ENCODE results near the gene TSPAN9. TPM values are rescaled to one million over a fixed set of nuclear protein-coding genes. Genes with fewer than 3 reads are reported as not detected.

Gene TSPAN9
- total RNA-seq, 1 experiment from 2014 or later, result 13.4 TPM

DNA sequence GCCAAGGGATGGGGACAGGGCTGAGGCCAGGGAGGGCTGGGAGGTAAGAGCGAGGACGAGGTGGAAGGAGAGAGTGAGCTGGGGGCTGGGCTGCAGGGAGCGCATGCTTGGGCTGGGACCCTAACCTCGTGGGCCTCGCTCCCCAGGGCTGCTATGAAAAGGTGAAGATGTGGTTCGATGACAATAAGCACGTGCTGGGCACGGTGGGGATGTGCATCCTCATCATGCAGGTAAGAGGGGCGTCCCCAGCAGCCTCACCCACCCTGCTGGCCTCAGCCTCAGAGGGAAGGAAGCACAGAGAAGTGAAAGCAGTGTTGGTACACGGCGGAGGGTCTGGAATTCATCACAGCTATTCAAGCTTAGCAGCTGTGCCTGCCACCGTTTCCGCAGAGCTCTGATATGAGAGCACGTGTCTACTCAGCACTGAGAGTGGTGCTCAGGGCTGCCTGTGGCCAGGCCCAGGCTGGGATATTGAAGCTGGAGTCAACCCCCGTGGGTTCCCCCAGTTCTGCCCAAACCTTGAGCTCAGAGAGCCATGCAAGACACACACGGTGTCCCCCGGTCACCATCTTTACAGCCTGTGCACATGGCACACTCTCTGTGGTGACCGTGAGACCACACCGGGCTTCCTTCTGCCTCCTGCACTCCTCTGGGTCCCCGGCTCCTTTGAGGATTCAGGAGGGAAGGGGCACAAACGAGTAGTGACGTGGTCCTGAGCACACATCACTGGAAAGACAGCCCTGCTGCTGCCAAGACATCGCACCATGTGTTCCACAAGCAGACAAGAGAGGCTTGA lies 204.6 kb downstream of the TSPAN9 start:
- no peak overlapping the region for H3K4me3 Mint-ChIP-seq (ENCODE audit: unreplicated experiment)
- intact Hi-C loops (cut with micrococcal nuclease), result no loop called here
- no peak for DNase-seq (ENCODE audit: unreplicated experiment)
- no peaks in the 10 kb centered on the region for H3K27me3 Mint-ChIP-seq (ENCODE audit: insufficient read depth, unreplicated experiment)
- H3K27ac Mint-ChIP-seq (ENCODE audit: low read depth, unreplicated experiment), result no peak overlapping the region
- H3K36me3 Mint-ChIP-seq (ENCODE audit: insufficient read depth, unreplicated experiment), result peaks cover 12% of the 10 kb centered on the region
- ChIA-PET CTCF (interaction anchor here (3.7 to 10.5 kb wide), 2 partner anchors 17 to 207 kb away, joined by 16 to 86 read pairs; no protein-coding TSS in a partner anchor), POLR2A (no interaction called here)
- TF ChIP-seq, protein P1, sequence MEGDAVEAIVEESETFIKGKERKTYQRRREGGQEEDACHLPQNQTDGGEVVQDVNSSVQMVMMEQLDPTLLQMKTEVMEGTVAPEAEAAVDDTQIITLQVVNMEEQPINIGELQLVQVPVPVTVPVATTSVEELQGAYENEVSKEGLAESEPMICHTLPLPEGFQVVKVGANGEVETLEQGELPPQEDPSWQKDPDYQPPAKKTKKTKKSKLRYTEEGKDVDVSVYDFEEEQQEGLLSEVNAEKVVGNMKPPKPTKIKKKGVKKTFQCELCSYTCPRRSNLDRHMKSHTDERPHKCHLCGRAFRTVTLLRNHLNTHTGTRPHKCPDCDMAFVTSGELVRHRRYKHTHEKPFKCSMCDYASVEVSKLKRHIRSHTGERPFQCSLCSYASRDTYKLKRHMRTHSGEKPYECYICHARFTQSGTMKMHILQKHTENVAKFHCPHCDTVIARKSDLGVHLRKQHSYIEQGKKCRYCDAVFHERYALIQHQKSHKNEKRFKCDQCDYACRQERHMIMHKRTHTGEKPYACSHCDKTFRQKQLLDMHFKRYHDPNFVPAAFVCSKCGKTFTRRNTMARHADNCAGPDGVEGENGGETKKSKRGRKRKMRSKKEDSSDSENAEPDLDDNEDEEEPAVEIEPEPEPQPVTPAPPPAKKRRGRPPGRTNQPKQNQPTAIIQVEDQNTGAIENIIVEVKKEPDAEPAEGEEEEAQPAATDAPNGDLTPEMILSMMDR (IDR thresholded peaks at IDR 0.05; ENCODE audit: unreplicated experiment), result no peak
- H3K4me1 Mint-ChIP-seq (ENCODE audit: insufficient read depth, unreplicated experiment), result peaks cover 8% of the 10 kb centered on the region
- BruUV-seq (replicated peaks), result no TSS peak
- no peaks in the 10 kb centered on the region for H3K9me3 Mint-ChIP-seq (ENCODE audit: unreplicated experiment)

DNA sequence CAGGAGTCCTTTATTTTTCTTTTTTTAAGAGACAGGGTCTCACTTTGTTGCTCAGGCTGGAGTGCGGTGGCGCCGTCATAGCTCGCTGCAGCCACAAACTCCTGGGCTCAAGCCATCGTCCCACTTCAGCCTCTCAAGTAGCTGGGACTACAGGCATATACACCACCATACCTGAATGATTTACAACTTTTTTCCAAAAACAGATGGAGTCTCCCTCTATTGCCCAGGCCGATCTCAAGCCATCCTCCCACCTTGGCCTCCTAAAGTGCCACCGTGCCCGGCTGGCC lies 205.1 kb downstream of the TSPAN9 start:
- peaks cover 12% of the 10 kb centered on the region for H3K36me3 Mint-ChIP-seq (ENCODE audit: insufficient read depth, unreplicated experiment)
- TF ChIP-seq, protein P1 (IDR thresholded peaks at IDR 0.05; ENCODE audit: unreplicated experiment), result no peak

DNA sequence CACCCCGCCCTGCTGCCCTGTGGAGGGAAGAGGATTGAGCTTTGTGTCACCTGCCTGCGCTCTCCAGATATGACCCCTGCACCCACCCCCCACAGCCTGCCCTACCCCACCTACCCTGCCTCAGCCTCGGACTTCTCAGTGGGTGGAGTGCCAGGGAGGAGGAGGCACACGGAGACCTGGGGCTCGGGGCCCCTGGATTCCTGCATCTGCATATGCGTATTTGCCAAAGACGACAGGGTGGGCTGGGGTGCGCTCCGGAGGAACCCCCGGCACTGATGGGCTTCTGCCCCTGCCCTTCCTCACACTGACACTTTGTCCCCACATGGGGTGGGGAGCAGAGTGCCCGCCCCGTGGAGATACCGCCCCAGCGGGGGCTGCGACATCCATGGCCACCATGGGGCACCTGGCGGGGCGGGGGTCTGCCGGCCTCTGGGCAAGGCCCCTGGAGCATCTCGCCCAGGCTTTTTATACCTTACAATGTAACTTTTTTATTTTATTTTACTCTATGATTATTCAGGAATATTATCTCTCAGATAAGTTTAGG lies 206.0 kb downstream of the TSPAN9 start:
- peaks cover 12% of the 10 kb centered on the region for H3K36me3 Mint-ChIP-seq (ENCODE audit: insufficient read depth, unreplicated experiment)
- POLR2A ChIA-PET, result no interaction called here
- H3K4me3 Mint-ChIP-seq (ENCODE audit: unreplicated experiment), result no peak overlapping the region

More for the DNA sequence above, 205.1 kb downstream of the TSPAN9 start:
- BruUV-seq (replicated peaks), result no TSS peak
- Mint-ChIP-seq H3K4me3 (ENCODE audit: unreplicated experiment) (no peak overlapping the region), H3K4me1 (ENCODE audit: insufficient read depth, unreplicated experiment) (peaks cover 8% of the 10 kb centered on the region), H3K27me3 (ENCODE audit: insufficient read depth, unreplicated experiment) (no peaks in the 10 kb centered on the region), H3K9me3 (ENCODE audit: unreplicated experiment) (no peaks in the 10 kb centered on the region), H3K27ac (ENCODE audit: low read depth, unreplicated experiment) (no peak overlapping the region)
- ChIA-PET POLR2A (no interaction called here), CTCF (interaction anchor here (0.6 to 10.5 kb wide), 2 partner anchors 208 to 1016 kb away, joined by 4 to 86 read pairs; no protein-coding TSS in a partner anchor)
- intact Hi-C loops (cut with micrococcal nuclease), result no loop called here
- DNase-seq (ENCODE audit: unreplicated experiment), result no peak

DNA sequence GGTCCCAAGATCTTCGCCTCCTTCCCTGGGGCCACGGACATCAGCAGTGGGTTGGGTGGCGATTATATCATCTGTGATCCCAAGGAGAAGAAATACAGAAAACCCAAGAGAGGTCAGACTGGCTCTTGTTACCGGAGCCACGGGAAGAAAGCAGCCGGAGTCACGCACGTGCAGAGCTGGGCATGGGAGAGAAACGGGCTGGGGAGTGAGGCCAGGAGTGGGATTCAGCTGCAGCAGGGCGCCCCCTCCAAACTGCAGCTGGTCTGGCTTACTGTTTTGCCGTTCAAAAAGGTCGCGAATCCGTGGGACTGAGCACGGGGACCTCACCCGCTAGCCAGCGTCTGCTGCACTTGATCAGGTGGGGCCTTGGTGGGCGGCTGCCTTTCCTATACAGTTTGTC lies 207.2 kb downstream of the TSPAN9 start:
- CTCF ChIA-PET, result interaction anchor here (1.9 kb wide), 1 partner anchor 9 kb away, joined by 11 read pairs; no protein-coding TSS in a partner anchor

More for the DNA sequence above, 206.0 kb downstream of the TSPAN9 start:
- no peak for DNase-seq (ENCODE audit: unreplicated experiment)
- intact Hi-C loops (cut with micrococcal nuclease), result no loop called here
- H3K27ac Mint-ChIP-seq (ENCODE audit: low read depth, unreplicated experiment), result no peak overlapping the region
- H3K9me3 Mint-ChIP-seq (ENCODE audit: unreplicated experiment), result no peaks in the 10 kb centered on the region
- TF ChIP-seq, protein P1 (IDR thresholded peaks at IDR 0.05; ENCODE audit: unreplicated experiment), result no peak
- peaks cover 8% of the 10 kb centered on the region for H3K4me1 Mint-ChIP-seq (ENCODE audit: insufficient read depth, unreplicated experiment)
- no peaks in the 10 kb centered on the region for H3K27me3 Mint-ChIP-seq (ENCODE audit: insufficient read depth, unreplicated experiment)
- BruUV-seq (replicated peaks), result no TSS peak
- CTCF ChIA-PET, result interaction anchor here (1.9 kb wide), 1 partner anchor 8 kb away, joined by 11 read pairs; no protein-coding TSS in a partner anchor

More for the DNA sequence above, 207.2 kb downstream of the TSPAN9 start:
- H3K27ac Mint-ChIP-seq (ENCODE audit: low read depth, unreplicated experiment), result no peak overlapping the region
- no peaks in the 10 kb centered on the region for H3K9me3 Mint-ChIP-seq (ENCODE audit: unreplicated experiment)
- DNase-seq (ENCODE audit: unreplicated experiment), result no peak
- H3K4me3 Mint-ChIP-seq (ENCODE audit: unreplicated experiment), result no peak overlapping the region
- intact Hi-C loops (cut with micrococcal nuclease), result no loop called here
- no TSS peak for BruUV-seq (replicated peaks)
- H3K4me1 Mint-ChIP-seq (ENCODE audit: insufficient read depth, unreplicated experiment), result no peaks in the 10 kb centered on the region
- no peaks in the 10 kb centered on the region for H3K27me3 Mint-ChIP-seq (ENCODE audit: insufficient read depth, unreplicated experiment)
- H3K36me3 Mint-ChIP-seq (ENCODE audit: insufficient read depth, unreplicated experiment), result peaks cover 7% of the 10 kb centered on the region
- TF ChIP-seq, protein P1 (IDR thresholded peaks at IDR 0.05; ENCODE audit: unreplicated experiment), result no peak
- POLR2A ChIA-PET, result no interaction called here

Data from MCF 10A (cell line).